ES-I3 (cell line): ENCODE measurements around the gene ST3GAL4.
"Not testable (repeated sequence)": the region's sequence is repeated elsewhere in the genome, so short reads cannot be mapped to it uniquely, and the experiment has no call there.

Experiments used
- H3K36me3 ChIP-seq: 2 replicates; pipeline ENCODE4 v1.6.1; 2013; ENCODE audit warnings: mild to moderate bottlenecking, low read length, control low read depth, moderate library complexity; ENCODE audit not compliant: insufficient read depth
- H3K4me1 ChIP-seq: 2 replicates; pipeline ENCODE4 v1.6.1; 2013; ENCODE audit warnings: mild to moderate bottlenecking, control low read depth, low read length; ENCODE audit not compliant: insufficient read depth
- H3K9ac ChIP-seq: 2 replicates; pipeline ENCODE4 v1.6.1; 2013; ENCODE audit warnings: low read depth, mild to moderate bottlenecking, low read length, moderate library complexity
- H3K9me3 ChIP-seq: 2 replicates; pipeline ENCODE4 v1.6.1; 2013; ENCODE audit warnings: mild to moderate bottlenecking, low read length, moderate library complexity; ENCODE audit not compliant: control insufficient read depth, insufficient read depth

Gene ST3GAL4

GRCh38 chr11:126359431-126360048, 4.1 kb downstream of the ST3GAL4 start:
- no peaks in the 10 kb centered on the region for H3K9me3 ChIP-seq
- no peak overlapping the region for H3K9ac ChIP-seq
- peaks cover 19% of the 10 kb centered on the region; the same call in 1 of the 2 replicates for H3K4me1 ChIP-seq
- no peaks in the 10 kb centered on the region for H3K36me3 ChIP-seq

GRCh38 chr11:126360049-126360446, 4.6 kb downstream of the ST3GAL4 start:
- Histone ChIP-seq H3K4me1 (peaks cover 19% of the 10 kb centered on the region; the same call in 1 of the 2 replicates), H3K9me3 (no peaks in the 10 kb centered on the region), H3K9ac (no peak overlapping the region), H3K36me3 (no peaks in the 10 kb centered on the region)

GRCh38 chr11:126361400-126361799, 5.9 kb downstream of the ST3GAL4 start:
- Histone ChIP-seq H3K36me3 (no peaks in the 10 kb centered on the region), H3K4me1 (peaks cover 23% of the 10 kb centered on the region; the same call in 1 of the 2 replicates), H3K9ac (no peak overlapping the region), H3K9me3 (no peaks in the 10 kb centered on the region)

GRCh38 chr11:126362879-126363655, 7.6 kb downstream of the ST3GAL4 start:
- Histone ChIP-seq H3K9me3 (no peaks in the 10 kb centered on the region), H3K36me3 (no peaks in the 10 kb centered on the region), H3K4me1 (peaks cover 24% of the 10 kb centered on the region; the same call in 1 of the 2 replicates), H3K9ac (no peak overlapping the region)

GRCh38 chr11:126363706-126364248, 8.3 kb downstream of the ST3GAL4 start:
- H3K9ac ChIP-seq: no peak overlapping the region
- no peaks in the 10 kb centered on the region for H3K36me3 ChIP-seq
- peaks cover 31% of the 10 kb centered on the region; the same call in 1 of the 2 replicates for H3K4me1 ChIP-seq
- H3K9me3 ChIP-seq: no peaks in the 10 kb centered on the region

- peaks cover 28% of the 10 kb centered on the region; the same call in 1 of the 2 replicates for H3K4me1 ChIP-seq
- not testable (repeated sequence) for H3K9me3 ChIP-seq, H3K9ac ChIP-seq, H3K36me3 ChIP-seq
These were observed 9.2 kb downstream of the ST3GAL4 start for GRCh38 chr11:126364735-126365134.

GRCh38 chr11:126365508-126365907, 10.0 kb downstream of the ST3GAL4 start:
- H3K4me1 ChIP-seq: peaks cover 27% of the 10 kb centered on the region; the same call in 1 of the 2 replicates
- not testable (repeated sequence) for H3K9ac ChIP-seq, H3K9me3 ChIP-seq, H3K36me3 ChIP-seq

GRCh38 chr11:126366064-126366822, 10.8 kb downstream of the ST3GAL4 start:
- H3K9ac ChIP-seq: no peak overlapping the region
- H3K9me3 ChIP-seq: no peaks in the 10 kb centered on the region
- H3K36me3 ChIP-seq: no peaks in the 10 kb centered on the region
- H3K4me1 ChIP-seq: peaks cover 22% of the 10 kb centered on the region; the same call in 1 of the 2 replicates

- not testable (repeated sequence) for H3K9me3 ChIP-seq, H3K36me3 ChIP-seq, H3K9ac ChIP-seq
- H3K4me1 ChIP-seq: peaks cover 22% of the 10 kb centered on the region; the same call in 1 of the 2 replicates
These were observed 11.6 kb downstream of the ST3GAL4 start for GRCh38 chr11:126366823-126367654.

- not testable (repeated sequence) for H3K9ac ChIP-seq, H3K9me3 ChIP-seq, H3K36me3 ChIP-seq
- peaks cover 22% of the 10 kb centered on the region; the same call in 1 of the 2 replicates for H3K4me1 ChIP-seq
These were observed 12.3 kb downstream of the ST3GAL4 start for GRCh38 chr11:126367806-126368205.

GRCh38 chr11:126368336-126369119, 13.0 kb downstream of the ST3GAL4 start:
- H3K36me3 ChIP-seq, H3K9ac ChIP-seq, H3K9me3 ChIP-seq: not testable (repeated sequence)
- H3K4me1 ChIP-seq: peaks cover 16% of the 10 kb centered on the region; the same call in 1 of the 2 replicates

GRCh38 chr11:126370016-126370415, 14.5 kb downstream of the ST3GAL4 start:
- Histone ChIP-seq H3K9ac (no peak overlapping the region), H3K36me3 (no peaks in the 10 kb centered on the region), H3K4me1 (peaks cover 16% of the 10 kb centered on the region; the same call in 1 of the 2 replicates), H3K9me3 (no peaks in the 10 kb centered on the region)

GRCh38 chr11:126371595-126371994, 16.1 kb downstream of the ST3GAL4 start:
- no peak overlapping the region for H3K9ac ChIP-seq
- H3K4me1 ChIP-seq: peaks cover 11% of the 10 kb centered on the region; the same call in 1 of the 2 replicates
- H3K9me3 ChIP-seq: no peaks in the 10 kb centered on the region
- no peaks in the 10 kb centered on the region for H3K36me3 ChIP-seq
